Upper lobe of left lung (tissue), 4 donors: Measurements from ENCODE around the gene PTPN23.

ENCODE experiments used
- CTCF ChIP-seq, 6 experiments: fragments of 450-650 bp in 4 of 6; fragments of 200-600 bp in 2 of 6; sonication (generic) in 2 of 6; IDR thresholded peaks; one replicate each; pipeline ENCODE4 v1.5.1; 2016 to 2019; ENCODE audit warnings: antibody characterized with exemption in 6 of 6
- EP300 ChIP-seq, 4 donors: sonication (generic); formaldehyde crosslinking; IDR thresholded peaks; one replicate each; pipeline ENCODE4 v1.5.1; 2017; ENCODE audit warnings: antibody characterized with exemption in 4 of 4, control low read depth in 2 of 4
- POLR2A ChIP-seq, 4 donors: fragments of 450-650 bp; IDR thresholded peaks; one replicate each; pipeline ENCODE4 v1.5.1; 2016 to 2017; ENCODE audit warnings: antibody characterized with exemption in 4 of 4, mild to moderate bottlenecking in 2 of 4
- POLR2AphosphoS5 ChIP-seq, 2 donors: sonication (generic); formaldehyde crosslinking; IDR thresholded peaks; one replicate each; pipeline ENCODE4 v1.5.1; 2017; ENCODE audit warnings: antibody characterized with exemption in 2 of 2

- no peak for TF ChIP-seq CTCF (IDR thresholded peaks at IDR 0.05)
- no peak for TF ChIP-seq POLR2A (IDR thresholded peaks at IDR 0.05)
- TF ChIP-seq POLR2AphosphoS5 (IDR thresholded peaks at IDR 0.05), result no peak
- no peak for TF ChIP-seq EP300 (IDR thresholded peaks at IDR 0.05)
Observed at GRCh38 chr3:47443611-47443995, 62.8 kb downstream of the PTPN23 start.
